Fibroblast of lung (primary cell): ENCODE data around the gene SEMA3E. TPM values are rescaled to one million over a fixed set of nuclear protein-coding genes. Genes with fewer than 3 reads are reported as not detected.

ENCODE experiments used
- DNase-seq, 2 donors: peaks; one replicate each; pipeline versions ENCODE4 v3.0.0 to v3.0.0-alpha.2; 2010; ENCODE audit warnings: low read depth in 2 of 2
- H2AFZ ChIP-seq: 2 replicates; pipeline ENCODE4 v1.5.1; 2012; ENCODE audit warnings: low read length, control low read depth, inconsistent platforms
- H3K27ac ChIP-seq: 2 replicates; pipeline ENCODE4 v1.5.1; 2011; ENCODE audit warnings: low read length, control low read depth; ENCODE audit not compliant: insufficient read depth
- H3K27me3 ChIP-seq: 2 replicates; pipeline ENCODE4 v1.5.1; 2011; ENCODE audit warnings: mild to moderate bottlenecking, low read length; ENCODE audit not compliant: control insufficient read depth, insufficient read depth
- H3K36me3 ChIP-seq: 2 replicates; pipeline ENCODE4 v1.5.1; 2011; ENCODE audit warnings: low read length; ENCODE audit not compliant: control insufficient read depth, insufficient read depth
- H3K4me1 ChIP-seq: 2 replicates; pipeline ENCODE4 v1.5.1; 2011; ENCODE audit warnings: low read length; ENCODE audit not compliant: control insufficient read depth, insufficient read depth; ENCODE audit errors: extremely low read depth
- H3K4me2 ChIP-seq: 2 replicates; pipeline ENCODE4 v1.5.1; 2011; ENCODE audit warnings: low read length, control low read depth; ENCODE audit not compliant: insufficient read depth; ENCODE audit errors: extremely low read depth
- H3K4me3 ChIP-seq, 4 experiments: fragments of 200-600 bp in 1 of 4; sonication (generic) in 1 of 4; replicated peaks in 1 of 4; 2 replicates each; pipeline ENCODE4 v1.5.1; 2011 to 2016; ENCODE audit warnings: low read length in 4 of 4, low read depth in 3 of 4, mild to moderate bottlenecking in 3 of 4, control low read depth in 2 of 4, inconsistent platforms in 1 of 4, mixed read lengths in 1 of 4; ENCODE audit not compliant: insufficient read depth in 1 of 4; ENCODE audit errors: control extremely low read depth in 1 of 4
- H3K79me2 ChIP-seq: 2 replicates; pipeline ENCODE4 v1.5.1; 2012; ENCODE audit warnings: mild to moderate bottlenecking, low read length, inconsistent platforms; ENCODE audit not compliant: control insufficient read depth, insufficient read depth
- H3K9ac ChIP-seq: 2 replicates; pipeline ENCODE4 v1.5.1; 2011; ENCODE audit warnings: mild to moderate bottlenecking, low read length, control low read depth; ENCODE audit not compliant: insufficient read depth
- H3K9me3 ChIP-seq: 2 replicates; pipeline ENCODE4 v1.5.1; 2012; ENCODE audit warnings: low read depth, low read length; ENCODE audit not compliant: control insufficient read depth, insufficient read depth
- H4K20me1 ChIP-seq: 2 replicates; pipeline ENCODE4 v1.5.1; 2011; ENCODE audit warnings: low read length; ENCODE audit not compliant: control insufficient read depth, insufficient read depth; ENCODE audit errors: extremely low read depth
- EZH2 ChIP-seq: IDR thresholded peaks from 2 replicates; pipeline ENCODE4 v1.5.1; 2012; ENCODE audit warnings: low read length, control low read depth, mild to moderate bottlenecking; ENCODE audit errors: missing control alignments
- polyA plus RNA-seq, 2 donors: library from polyadenylated mRNA; depleted of rRNA in 1 of 2; stranded (reverse) in 1 of 2; unstranded in 1 of 2; fragments of >200 nt; gene quantifications; 2 replicates each; pipeline ENCODE4 v1.2.1, GENCODE V29; 2011 to 2012; ENCODE audit warnings: missing spikeins in 1 of 2
- total RNA-seq: library from RNA; depleted of rRNA; stranded (reverse); fragments of >200 nt; gene quantifications from 2 replicates; pipeline ENCODE4 v1.2.1, GENCODE V29; 2014
- TF ChIP-seq, protein P1 (sequence below), 2 donors: IDR thresholded peaks in 1 of 2; conservative IDR thresholded peaks in 1 of 2; 1 replicate in 1 of 2; 2 replicates in 1 of 2; pipeline ENCODE4 v1.5.1; 2011 to 2012; ENCODE audit warnings: low read length in 2 of 2, control low read depth in 1 of 2, inconsistent platforms in 1 of 2, low read depth in 1 of 2, mild to moderate bottlenecking in 1 of 2

Gene SEMA3E
- total and polyA plus RNA-seq, 2 donors (not counting 1 experiment from before 2014, with no cell fraction given), result 1.1 to 2.0 TPM

DNA sequence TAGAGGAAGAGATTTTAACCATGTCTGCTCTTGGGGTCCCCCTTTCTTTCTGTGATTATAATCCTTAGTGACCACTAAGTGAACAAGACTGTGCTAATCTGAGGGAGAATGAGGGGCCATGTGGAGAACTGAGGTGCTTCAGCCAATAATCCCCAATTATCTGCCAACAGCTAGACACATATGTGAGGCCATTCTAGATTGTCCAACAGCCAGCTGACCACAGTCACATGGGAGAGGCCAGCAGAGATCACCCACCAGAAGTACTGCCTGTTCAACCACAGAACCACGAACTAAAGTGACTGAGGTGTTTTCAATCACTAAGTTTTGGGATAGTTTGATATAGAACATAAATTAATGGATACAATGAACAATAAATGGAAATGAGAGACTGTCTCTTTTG, 74.3 kb downstream of the SEMA3E start:
- Histone ChIP-seq H3K79me2 (no peaks in the 10 kb centered on the region), H3K9ac (no peak overlapping the region), H4K20me1 (no peaks in the 10 kb centered on the region), H3K27ac (no peak overlapping the region), H3K36me3 (no peaks in the 10 kb centered on the region), H3K27me3 (no peaks in the 10 kb centered on the region), H3K9me3 (no peaks in the 10 kb centered on the region), H3K4me2 (no peak overlapping the region), H3K4me1 (no peaks in the 10 kb centered on the region), H3K4me3 (no peak overlapping the region), H2AFZ (no peak overlapping the region)
- TF ChIP-seq, protein P1, sequence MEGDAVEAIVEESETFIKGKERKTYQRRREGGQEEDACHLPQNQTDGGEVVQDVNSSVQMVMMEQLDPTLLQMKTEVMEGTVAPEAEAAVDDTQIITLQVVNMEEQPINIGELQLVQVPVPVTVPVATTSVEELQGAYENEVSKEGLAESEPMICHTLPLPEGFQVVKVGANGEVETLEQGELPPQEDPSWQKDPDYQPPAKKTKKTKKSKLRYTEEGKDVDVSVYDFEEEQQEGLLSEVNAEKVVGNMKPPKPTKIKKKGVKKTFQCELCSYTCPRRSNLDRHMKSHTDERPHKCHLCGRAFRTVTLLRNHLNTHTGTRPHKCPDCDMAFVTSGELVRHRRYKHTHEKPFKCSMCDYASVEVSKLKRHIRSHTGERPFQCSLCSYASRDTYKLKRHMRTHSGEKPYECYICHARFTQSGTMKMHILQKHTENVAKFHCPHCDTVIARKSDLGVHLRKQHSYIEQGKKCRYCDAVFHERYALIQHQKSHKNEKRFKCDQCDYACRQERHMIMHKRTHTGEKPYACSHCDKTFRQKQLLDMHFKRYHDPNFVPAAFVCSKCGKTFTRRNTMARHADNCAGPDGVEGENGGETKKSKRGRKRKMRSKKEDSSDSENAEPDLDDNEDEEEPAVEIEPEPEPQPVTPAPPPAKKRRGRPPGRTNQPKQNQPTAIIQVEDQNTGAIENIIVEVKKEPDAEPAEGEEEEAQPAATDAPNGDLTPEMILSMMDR (conservative IDR thresholded peaks at IDR 0.05 in 1 of 2, IDR thresholded peaks at IDR 0.05 in 1 of 2; ENCODE audit: low read depth in 1 of 2, low read length in 2 of 2), result no peak
- no peak for TF ChIP-seq EZH2
- no peak for DNase-seq

GRCh38 chr7:83562960-83563359, 86.0 kb downstream of the SEMA3E start:
- no peak for TF ChIP-seq EZH2
- TF ChIP-seq, protein P1 (conservative IDR thresholded peaks at IDR 0.05 in 1 of 2, IDR thresholded peaks at IDR 0.05 in 1 of 2; ENCODE audit: low read depth in 1 of 2, low read length in 2 of 2), result no peak
- no peak overlapping the region for H3K4me3 ChIP-seq
- no peaks in the 10 kb centered on the region for H4K20me1 ChIP-seq
- no peak overlapping the region for H3K9ac ChIP-seq
- H3K27me3 ChIP-seq, result no peaks in the 10 kb centered on the region
- H2AFZ ChIP-seq, result no peak overlapping the region
- H3K9me3 ChIP-seq, result no peaks in the 10 kb centered on the region
- H3K4me1 ChIP-seq, result no peaks in the 10 kb centered on the region
- H3K27ac ChIP-seq, result no peak overlapping the region
- no peaks in the 10 kb centered on the region for H3K79me2 ChIP-seq
- no peak for DNase-seq
- no peaks in the 10 kb centered on the region for H3K36me3 ChIP-seq
- no peak overlapping the region for H3K4me2 ChIP-seq

DNA sequence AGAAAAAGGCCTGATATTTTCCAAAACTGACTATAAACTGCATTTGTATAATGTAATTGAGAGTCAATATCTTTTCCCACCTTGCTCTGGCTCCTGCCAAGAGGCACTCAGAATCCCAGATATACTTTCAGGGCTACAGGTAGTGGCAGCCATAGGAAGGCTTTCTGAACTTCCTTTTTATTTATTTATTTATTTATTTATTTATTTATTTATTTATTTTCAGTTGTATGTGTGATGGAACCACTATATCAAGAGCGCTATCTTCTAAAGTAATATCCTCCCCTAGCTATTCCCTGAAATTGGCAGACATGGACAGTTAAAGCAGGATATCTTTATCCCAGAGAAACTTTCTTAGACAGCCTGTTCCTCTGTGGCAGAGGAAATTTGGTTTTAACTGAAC, 86.7 kb downstream of the SEMA3E start:
- no peak overlapping the region for H3K4me3 ChIP-seq
- H3K27me3 ChIP-seq, result no peaks in the 10 kb centered on the region
- H3K27ac ChIP-seq, result no peak overlapping the region
- no peak overlapping the region for H3K4me2 ChIP-seq
- TF ChIP-seq, protein P1 (conservative IDR thresholded peaks at IDR 0.05 in 1 of 2, IDR thresholded peaks at IDR 0.05 in 1 of 2; ENCODE audit: low read depth in 1 of 2, low read length in 2 of 2), result no peak
- TF ChIP-seq EZH2, result no peak
- no peaks in the 10 kb centered on the region for H3K4me1 ChIP-seq
- no peaks in the 10 kb centered on the region for H4K20me1 ChIP-seq
- H3K79me2 ChIP-seq, result no peaks in the 10 kb centered on the region
- H3K9ac ChIP-seq, result no peak overlapping the region
- H2AFZ ChIP-seq, result no peak overlapping the region
- no peaks in the 10 kb centered on the region for H3K36me3 ChIP-seq
- H3K9me3 ChIP-seq, result no peaks in the 10 kb centered on the region
- no peak for DNase-seq
